Right atrium auricular region (tissue), 2 donors: Measurements from ENCODE around the gene ARHGAP45. TPM values are rescaled to one million over a fixed set of nuclear protein-coding genes. Genes with fewer than 3 reads are reported as not detected.

ENCODE experiments used
- DNase-seq: peaks from one replicate; pipeline ENCODE4 v3.0.0-alpha.2; 2019; ENCODE audit warnings: low spot score
- H3K27ac ChIP-seq, 2 donors: fragments of 200-600 bp; sonication (generic); 1 replicate in 1 of 2; 2 replicates in 1 of 2; pipeline ENCODE4 v1.5.1; 2016 to 2019
- H3K27me3 ChIP-seq, 2 donors: fragments of 200-600 bp; sonication (generic); one replicate each; pipeline versions ENCODE4 v1.5.1 to v1.6.0; 2017 to 2019
- H3K36me3 ChIP-seq: fragments of 200-600 bp; sonication (generic); one replicate; pipeline ENCODE4 v1.5.1; 2016
- H3K4me1 ChIP-seq, 2 donors: fragments of 200-600 bp; sonication (generic); one replicate each; pipeline versions ENCODE4 v1.5.1 to v1.6.0; 2017 to 2019
- H3K4me3 ChIP-seq, 2 donors: fragments of 200-600 bp; sonication (generic); 1 replicate in 1 of 2; 2 replicates in 1 of 2; pipeline ENCODE4 v1.5.1; 2017 to 2019; ENCODE audit warnings: mild to moderate bottlenecking in 1 of 2, moderate library complexity in 1 of 2
- H3K9me3 ChIP-seq, 2 donors: fragments of 200-600 bp; sonication (generic); one replicate each; pipeline ENCODE4 v1.5.1; 2019
- total RNA-seq, 2 donors: library from RNA; depleted of rRNA; stranded (reverse); fragments of >200 nt; gene quantifications; one replicate each; pipeline ENCODE4 v1.1.0, GENCODE V29; 2016
- TF ChIP-seq, protein P1 (sequence below), 2 donors: fragments of 200-600 bp; sonication (generic); IDR thresholded peaks; one replicate each; pipeline ENCODE4 v1.5.1; 2019; ENCODE audit warnings: antibody characterized with exemption in 2 of 2

The ARHGAP45 gene
- total RNA-seq, 2 donors from 2014 or later, result 5.2 to 12.8 TPM

DNA sequence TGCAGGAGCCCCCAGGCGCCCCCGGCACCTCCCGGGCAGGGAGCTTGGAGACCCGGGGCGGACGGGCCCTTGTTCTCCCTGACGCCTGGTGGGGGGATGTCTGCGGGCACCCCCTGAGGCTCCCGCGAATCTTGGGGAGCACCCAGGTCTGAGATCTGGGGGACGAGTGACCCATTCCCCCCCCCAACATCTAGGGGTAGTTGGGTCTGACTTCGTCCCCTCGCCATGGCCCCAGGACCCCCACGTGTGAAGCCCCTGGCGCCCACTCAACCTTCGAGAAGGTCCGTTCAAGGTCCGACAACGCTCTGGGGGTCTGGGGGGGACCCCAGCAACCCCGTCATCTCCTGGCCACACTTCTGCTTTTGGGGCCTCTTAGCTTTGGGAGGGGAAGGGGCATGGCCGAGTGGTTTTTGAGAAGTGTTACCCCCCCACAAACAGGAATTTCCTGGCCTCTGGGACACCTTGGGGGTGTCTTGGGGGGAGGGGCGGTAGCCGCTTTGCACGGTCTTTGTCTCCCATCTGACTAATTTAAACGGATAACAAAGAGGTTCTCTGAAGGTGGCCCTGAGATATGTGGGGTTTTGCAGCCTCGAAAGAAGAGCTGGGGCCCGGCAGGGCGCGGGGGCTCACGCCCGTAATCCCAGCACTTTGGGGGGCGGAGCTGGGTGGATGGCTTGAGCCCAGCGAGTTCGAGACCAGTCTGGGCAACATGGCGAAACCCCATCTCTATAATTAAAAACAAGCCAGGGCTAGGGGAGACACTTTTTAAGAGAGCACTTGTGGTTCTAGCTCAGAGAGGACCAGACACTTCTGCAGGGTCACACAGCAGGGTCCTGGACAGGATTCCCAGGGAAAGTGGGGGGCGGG, 40.0 kb upstream of the ARHGAP45 start:
- no peak for DNase-seq
- no peaks in the 10 kb centered on the region for H3K9me3 ChIP-seq
- TF ChIP-seq, protein P1, sequence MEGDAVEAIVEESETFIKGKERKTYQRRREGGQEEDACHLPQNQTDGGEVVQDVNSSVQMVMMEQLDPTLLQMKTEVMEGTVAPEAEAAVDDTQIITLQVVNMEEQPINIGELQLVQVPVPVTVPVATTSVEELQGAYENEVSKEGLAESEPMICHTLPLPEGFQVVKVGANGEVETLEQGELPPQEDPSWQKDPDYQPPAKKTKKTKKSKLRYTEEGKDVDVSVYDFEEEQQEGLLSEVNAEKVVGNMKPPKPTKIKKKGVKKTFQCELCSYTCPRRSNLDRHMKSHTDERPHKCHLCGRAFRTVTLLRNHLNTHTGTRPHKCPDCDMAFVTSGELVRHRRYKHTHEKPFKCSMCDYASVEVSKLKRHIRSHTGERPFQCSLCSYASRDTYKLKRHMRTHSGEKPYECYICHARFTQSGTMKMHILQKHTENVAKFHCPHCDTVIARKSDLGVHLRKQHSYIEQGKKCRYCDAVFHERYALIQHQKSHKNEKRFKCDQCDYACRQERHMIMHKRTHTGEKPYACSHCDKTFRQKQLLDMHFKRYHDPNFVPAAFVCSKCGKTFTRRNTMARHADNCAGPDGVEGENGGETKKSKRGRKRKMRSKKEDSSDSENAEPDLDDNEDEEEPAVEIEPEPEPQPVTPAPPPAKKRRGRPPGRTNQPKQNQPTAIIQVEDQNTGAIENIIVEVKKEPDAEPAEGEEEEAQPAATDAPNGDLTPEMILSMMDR (IDR thresholded peaks at IDR 0.05), result no peak
- peaks cover 0 to 54% of the 10 kb centered on the region in 2 donors for H3K4me1 ChIP-seq
- H3K4me3 ChIP-seq, result peak overlapping the region; percentile 84 to 96
- peaks cover 5% of the 10 kb centered on the region for H3K36me3 ChIP-seq
- H3K27me3 ChIP-seq, result no peaks in the 10 kb centered on the region
- H3K27ac ChIP-seq, result peak overlapping the region; percentile 97 to 98

DNA sequence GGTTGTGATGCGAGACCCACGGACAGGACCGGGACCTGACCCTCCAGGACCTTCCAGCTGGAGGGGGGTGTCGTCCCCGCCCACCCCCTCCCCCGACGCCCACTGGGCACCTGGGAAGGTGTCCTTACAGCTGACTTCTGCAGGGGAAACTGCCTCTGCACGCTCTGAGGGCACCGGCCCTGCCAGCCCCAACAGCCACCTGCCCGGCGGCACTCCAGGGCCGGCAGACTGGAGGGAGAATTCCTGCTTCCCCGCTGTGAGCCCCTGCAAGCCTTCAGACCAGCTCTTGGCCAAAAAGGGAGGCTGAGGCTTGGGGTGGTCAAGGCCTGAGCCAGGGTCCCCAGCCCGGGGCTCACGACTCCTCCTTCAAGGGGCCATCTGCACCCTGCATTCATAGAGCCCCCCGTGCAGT, 39.3 kb upstream of the ARHGAP45 start:
- no peaks in the 10 kb centered on the region for H3K9me3 ChIP-seq
- H3K4me3 ChIP-seq, result peak overlapping the region; percentile 84 to 96
- TF ChIP-seq, protein P1 (IDR thresholded peaks at IDR 0.05), result no peak
- H3K4me1 ChIP-seq, result peaks cover 0 to 48% of the 10 kb centered on the region in 2 donors
- H3K36me3 ChIP-seq, result peaks cover 12% of the 10 kb centered on the region
- peak overlapping the region; percentile 97 to 98 for H3K27ac ChIP-seq
- H3K27me3 ChIP-seq, result no peaks in the 10 kb centered on the region
- no peak for DNase-seq

DNA sequence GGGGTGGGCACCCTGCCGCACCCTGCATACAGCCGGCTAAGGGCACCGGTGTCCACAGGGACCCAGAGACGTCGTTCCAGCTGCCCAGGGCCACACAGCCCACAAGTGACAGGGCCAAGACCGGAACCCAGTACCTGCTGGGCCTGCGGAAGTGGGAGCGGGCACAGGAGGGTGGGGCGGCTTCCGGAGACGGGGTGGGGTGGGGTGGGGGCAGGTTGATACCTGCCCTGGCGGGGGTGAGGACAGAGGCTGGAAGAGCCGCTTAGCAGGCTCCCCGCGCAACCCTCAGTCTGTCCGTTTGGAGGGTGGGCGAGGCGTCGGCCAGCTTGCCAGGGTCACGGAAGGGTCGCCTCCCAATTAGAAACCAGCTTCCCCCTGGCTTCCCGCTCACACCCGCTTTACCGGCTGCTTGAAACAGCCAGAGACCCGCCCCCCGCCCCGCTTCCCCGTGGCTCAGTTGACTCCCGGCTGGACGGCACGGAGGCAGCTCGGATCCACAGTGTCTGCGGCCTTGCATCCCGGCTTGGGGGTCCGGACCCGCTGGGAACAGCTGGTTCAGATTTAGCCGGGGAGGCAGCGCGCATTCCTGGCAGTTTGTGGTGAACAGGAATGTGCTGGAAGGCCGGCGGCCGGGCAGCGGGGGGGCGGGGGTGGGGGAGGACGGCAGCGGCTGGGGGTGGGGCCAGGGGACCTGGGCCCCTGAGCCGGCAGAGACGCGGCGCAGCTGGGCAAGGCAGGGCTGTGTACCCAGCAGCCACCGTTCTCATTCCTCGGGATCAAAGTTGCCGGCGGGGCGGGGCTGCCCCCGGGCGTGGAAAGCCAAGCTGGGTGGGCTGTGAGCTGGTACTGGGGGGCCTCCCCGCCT, 38.7 kb upstream of the ARHGAP45 start:
- peaks cover 0 to 41% of the 10 kb centered on the region in 2 donors for H3K4me1 ChIP-seq
- TF ChIP-seq, protein P1 (IDR thresholded peaks at IDR 0.05), result no peak
- DNase-seq, result no peak
- no peaks in the 10 kb centered on the region for H3K9me3 ChIP-seq
- H3K36me3 ChIP-seq, result peaks cover 18% of the 10 kb centered on the region
- peak overlapping the region; percentile 97 to 98 for H3K27ac ChIP-seq
- peak overlapping the region; percentile 84 to 96 for H3K4me3 ChIP-seq
- no peaks in the 10 kb centered on the region for H3K27me3 ChIP-seq

DNA sequence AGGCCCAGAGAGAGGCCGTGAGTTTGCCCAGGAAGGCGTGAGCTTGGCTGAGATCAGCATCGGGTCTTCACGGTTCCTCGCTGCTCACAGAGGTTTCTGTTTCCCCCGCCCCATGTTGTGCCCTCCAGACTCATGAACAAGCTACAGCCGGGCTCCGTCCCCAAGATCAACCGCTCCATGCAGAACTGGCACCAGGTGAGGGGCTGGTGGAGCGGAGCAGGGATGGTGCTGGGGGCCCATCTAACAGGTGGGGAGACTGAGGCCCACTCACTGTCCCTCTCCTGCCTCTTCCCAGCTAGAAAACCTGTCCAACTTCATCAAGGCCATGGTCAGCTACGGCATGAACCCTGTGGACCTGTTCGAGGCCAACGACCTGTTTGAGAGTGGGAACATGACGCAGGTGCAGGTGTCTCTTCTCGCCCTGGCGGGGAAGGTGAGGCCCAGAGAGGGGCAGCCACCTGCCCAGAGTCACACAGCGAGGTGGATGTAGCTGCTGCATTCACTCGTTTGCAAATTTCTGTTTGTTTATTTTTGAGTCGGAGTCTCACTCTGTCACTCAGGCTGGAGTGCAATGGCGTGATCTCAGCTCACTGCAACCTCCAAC, 34.6 kb upstream of the ARHGAP45 start:
- TF ChIP-seq, protein P1 (IDR thresholded peaks at IDR 0.05), result no peak
- H3K27ac ChIP-seq, result no peak overlapping the region
- no peaks in the 10 kb centered on the region for H3K9me3 ChIP-seq
- H3K4me1 ChIP-seq, result peaks cover 0 to 32% of the 10 kb centered on the region in 2 donors
- H3K36me3 ChIP-seq, result peaks cover 36% of the 10 kb centered on the region
- no peaks in the 10 kb centered on the region for H3K27me3 ChIP-seq
- H3K4me3 ChIP-seq, result no peak overlapping the region
- no peak for DNase-seq

DNA sequence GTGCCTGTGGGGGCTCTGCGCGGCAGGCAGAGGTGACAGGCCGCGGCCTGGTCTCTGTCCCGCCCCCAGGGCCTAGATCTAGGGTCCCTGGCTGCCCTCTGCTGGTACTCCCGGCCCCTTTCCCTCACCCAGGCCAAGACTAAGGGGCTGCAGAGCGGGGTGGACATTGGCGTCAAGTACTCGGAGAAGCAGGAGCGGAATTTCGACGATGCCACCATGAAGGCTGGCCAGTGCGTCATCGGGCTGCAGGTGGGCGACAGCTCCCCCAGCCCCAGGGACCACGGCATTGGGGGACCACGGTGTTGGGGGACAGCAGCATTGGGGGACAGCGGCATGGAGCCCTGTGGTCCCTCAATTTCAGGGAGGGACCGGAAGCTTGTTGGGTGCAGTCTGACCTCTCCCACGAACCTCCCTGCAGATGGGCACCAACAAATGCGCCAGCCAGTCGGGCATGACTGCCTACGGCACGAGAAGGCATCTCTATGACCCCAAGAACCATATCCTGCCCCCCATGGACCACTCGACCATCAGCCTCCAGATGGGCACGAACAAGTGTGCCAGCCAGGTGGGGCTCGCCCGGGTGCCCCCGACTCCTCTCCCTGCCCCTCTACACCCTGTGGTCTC, 30.9 kb upstream of the ARHGAP45 start:
- H3K36me3 ChIP-seq, result peaks cover 36% of the 10 kb centered on the region
- DNase-seq, result no peak
- H3K4me1 ChIP-seq, result peaks cover 0 to 20% of the 10 kb centered on the region in 2 donors
- no peaks in the 10 kb centered on the region for H3K27me3 ChIP-seq
- TF ChIP-seq, protein P1 (IDR thresholded peaks at IDR 0.05), result no peak
- H3K9me3 ChIP-seq, result no peaks in the 10 kb centered on the region
- no peak overlapping the region for H3K4me3 ChIP-seq
- no peak overlapping the region for H3K27ac ChIP-seq
